KBM-7 (cell line): ENCODE data around the gene B3GAT2.

Experiments used
- DNase-seq: peaks from one replicate; pipeline ENCODE4 v3.0.0-alpha.2; 2015
- in situ Hi-C: fragments of 300-500 bp; cut with MboI; formaldehyde crosslinking; loops from 2 replicates; pipeline ENCODE4 v1.14.3; 2020; ENCODE audit warnings: low sequenced_read_pairs, low pct_unique_long_range_greater_than_20kb, mixed read lengths

B3GAT2 gene

GRCh38 chr6:70849348-70850069, 107.4 kb downstream of the B3GAT2 start:
- in situ Hi-C loops = no loop called here
- no peak for DNase-seq

- in situ Hi-C loops = no loop called here
- no peak for DNase-seq
These were observed 109.5 kb downstream of the B3GAT2 start for GRCh38 chr6:70847106-70848084.

DNA sequence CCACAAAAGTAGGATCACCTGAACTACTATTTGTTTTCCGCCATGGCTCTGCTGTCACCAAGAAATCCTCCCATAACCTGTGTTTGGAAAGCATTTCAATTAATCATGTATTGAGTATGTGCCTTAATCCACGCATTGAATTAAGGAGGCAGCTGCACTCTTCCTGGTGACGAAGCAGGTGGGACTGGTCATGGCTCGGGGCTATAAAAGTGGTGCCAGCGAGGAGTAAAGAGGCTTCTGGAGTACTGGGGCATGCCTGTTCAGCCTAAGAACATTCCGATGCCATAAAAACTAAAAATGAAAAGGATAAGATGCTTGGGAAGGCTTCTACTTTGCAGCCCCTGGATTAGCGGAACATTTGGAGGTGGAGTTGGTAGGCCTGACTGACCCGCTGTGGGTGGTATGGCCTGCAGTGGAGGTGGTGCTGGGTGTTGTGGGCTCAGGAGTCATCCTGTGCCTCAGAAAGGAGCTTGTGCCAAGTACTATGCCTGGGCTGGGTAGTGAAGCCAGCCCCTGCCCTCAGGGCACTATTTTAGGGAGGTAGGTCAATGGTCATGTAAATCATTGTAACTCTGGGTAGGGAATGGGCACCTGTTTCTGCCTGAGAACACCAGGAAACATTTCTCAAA, 110.5 kb downstream of the B3GAT2 start:
- no peak for DNase-seq
- in situ Hi-C loops = no loop called here

DNA sequence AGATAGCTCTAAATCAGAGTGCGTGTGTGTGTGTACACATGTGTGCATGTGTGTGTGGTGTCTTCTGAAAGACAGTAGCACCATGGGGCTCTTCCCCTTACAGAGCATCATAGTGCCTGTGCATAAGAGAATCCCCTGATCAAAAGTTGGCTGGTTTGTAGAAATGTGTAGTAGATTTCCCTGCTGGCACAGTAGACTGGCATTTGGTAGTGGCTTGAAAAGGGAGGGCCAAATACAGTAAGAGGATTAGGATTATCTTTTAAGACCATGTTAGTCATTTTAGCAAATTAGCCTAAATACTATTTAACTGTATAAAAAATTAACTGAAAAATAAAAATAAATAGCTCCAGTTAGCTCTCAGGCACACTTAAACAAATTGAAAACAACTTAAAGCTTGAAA, 112.6 kb downstream of the B3GAT2 start:
- no peak for DNase-seq
- in situ Hi-C loops = no loop called here

DNA sequence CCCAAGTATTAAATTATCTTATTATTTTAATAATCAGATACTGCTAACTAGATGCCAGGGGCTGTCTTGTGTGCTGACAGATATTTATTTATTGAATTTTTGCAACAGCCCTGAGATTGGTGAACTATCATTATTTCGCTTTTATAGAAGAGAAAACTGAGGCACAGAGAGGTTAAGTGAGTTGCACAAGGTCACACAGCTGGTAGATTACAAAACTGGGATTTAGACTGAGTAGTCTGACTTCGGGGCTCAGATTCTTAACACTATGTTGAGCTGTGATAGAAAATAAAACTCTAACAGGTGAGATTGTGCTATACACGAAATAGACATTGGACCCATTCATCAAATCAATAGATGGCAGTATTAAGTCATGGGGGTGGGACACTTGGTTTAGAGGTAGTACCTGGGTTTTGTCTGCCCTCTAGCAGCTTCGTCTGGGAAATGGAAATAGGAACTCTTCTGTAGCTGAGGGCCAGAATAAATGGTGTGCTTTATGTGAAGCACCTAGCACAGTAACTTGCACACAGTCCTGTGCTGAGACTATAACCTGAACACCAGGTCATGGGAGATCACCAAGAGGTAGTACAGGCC, 113.4 kb downstream of the B3GAT2 start:
- in situ Hi-C loops = no loop called here
- DNase-seq = no peak

- in situ Hi-C loops = no loop called here
- peak; percentile 51 for DNase-seq
These were observed 114.3 kb downstream of the B3GAT2 start for GRCh38 chr6:70842541-70842940.

DNA sequence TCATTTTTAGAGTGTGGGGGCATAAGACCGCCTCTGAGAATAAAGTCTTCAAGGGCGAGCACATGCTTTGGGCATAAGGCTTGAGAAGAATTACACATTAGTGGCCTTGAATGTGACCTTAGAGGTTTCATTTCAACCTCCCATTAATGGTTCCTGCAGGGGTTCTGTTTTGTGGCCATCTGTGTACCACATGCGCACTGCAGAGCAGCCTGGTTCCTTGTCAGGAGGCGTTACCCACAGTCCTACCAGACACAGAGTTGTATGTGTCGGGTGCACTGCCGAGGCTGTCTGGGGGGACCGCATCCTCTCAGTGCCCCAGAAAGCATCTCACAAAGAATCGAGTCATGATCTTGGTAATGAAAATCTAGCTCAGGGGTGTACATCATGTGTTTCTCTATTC, 115.7 kb downstream of the B3GAT2 start:
- in situ Hi-C loops = no loop called here
- no peak for DNase-seq

DNA sequence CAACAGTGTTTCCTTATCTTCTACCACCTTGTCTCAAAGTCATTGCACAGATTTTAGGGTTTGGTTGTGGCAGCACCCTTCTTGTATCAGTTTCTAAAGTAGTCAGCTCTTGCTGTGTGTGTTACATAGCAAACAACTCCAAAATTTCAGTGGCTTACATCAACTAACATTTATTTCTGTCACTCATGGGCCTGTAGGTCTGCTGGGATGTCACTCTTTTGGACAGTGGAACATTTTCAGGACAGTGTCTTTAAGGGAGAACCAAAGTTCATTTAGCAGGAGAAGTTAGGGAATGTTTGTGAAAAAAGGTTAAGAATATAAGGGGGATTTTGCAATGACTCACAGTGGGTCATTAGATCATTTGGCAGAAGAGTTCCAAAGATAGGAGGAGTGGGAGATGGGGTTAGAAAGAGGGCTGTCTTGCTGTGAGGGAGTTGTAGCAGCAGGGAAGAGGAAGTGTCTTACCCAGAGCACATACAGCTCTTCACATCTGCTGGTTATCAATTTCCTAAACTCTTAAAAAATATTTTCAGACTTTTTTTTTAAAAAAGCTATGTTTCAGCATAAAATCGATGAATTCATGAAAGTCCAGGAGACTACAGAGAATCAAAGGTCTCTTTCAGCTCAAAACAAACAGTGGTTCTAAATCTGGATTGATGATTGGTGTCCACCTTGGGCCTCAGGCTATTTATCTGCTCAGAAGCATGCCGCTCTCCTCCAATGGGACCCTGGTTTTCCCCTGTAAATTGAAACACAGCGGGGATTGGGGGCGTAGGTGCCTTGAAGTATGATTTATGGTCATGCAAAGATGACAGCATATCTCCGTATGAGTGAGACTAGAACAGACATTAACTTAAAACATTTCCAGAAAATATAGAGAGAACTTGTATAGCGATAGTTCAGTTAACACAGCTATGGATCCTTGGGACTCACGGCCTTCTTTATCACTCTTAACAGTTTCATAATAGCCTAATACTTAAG, 117.3 kb downstream of the B3GAT2 start:
- in situ Hi-C loops = no loop called here
- DNase-seq = peak; percentile 48

DNA sequence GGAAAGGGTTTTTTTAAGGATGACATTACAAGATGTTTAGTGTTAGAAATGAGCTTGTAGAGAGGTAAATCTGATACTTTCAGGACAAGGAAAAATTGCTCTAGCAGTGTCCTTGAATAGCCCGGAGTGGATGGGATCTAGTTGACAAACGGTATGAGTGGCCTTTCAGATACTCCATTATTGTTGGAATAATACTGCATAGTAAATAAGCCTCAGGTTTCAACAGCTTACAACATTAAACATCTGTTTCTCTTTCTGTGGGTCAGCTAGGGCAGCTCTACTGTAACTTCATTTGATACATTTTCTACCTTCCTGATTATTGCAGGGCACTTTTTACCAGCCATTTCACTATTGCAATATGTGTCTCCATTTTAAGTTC, 118.0 kb downstream of the B3GAT2 start:
- in situ Hi-C loops = no loop called here
- DNase-seq = no peak

DNA sequence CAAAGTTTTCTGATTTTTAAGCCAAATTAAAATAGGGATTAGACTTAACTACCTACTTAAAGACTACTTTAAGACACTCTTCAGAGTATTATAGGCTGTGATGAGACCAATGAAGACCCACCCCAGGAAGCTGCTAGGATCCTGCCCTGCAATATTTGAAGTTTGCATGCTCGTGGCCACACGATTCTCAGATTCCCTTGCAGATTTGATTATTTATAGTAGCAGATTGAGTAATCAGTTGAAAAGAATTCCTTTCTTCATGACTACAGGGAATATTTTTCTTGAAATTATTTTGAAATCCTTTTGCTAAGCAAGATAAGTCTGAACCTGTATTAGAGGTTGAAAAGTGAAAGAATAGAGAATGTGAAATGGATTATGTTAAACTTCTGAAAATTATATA, 122.3 kb downstream of the B3GAT2 start:
- DNase-seq = no peak
- in situ Hi-C loops = no loop called here

- in situ Hi-C loops = no loop called here
- no peak for DNase-seq
These were observed 125.4 kb downstream of the B3GAT2 start for GRCh38 chr6:70831427-70831826.

DNA sequence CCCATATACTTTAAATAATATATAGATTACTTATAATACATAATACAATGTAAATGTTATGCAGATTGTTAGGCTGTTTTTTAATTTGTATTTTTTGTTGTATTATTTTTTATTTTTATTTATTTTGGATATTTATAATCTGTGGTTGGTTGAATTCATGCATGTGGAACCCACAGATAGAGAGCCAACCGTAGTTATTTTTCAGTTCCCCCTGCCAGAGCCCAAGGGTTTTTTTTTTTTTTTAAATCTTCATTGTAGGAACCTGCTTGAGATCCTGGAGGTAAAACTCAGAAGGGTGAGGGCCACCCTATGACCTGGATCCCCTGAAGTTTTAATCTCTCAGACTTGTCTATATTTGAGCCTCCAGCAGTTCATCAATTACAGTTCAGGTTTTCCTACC, 133.2 kb downstream of the B3GAT2 start:
- no peak for DNase-seq
- in situ Hi-C loops = no loop called here

- in situ Hi-C loops = no loop called here
- DNase-seq = no peak
These were observed 135.1 kb downstream of the B3GAT2 start for GRCh38 chr6:70821751-70822150.

- DNase-seq = no peak
- in situ Hi-C loops = no loop called here
These were observed 136.1 kb downstream of the B3GAT2 start for GRCh38 chr6:70820778-70821177.

GRCh38 chr6:70819646-70820045, 137.2 kb downstream of the B3GAT2 start:
- in situ Hi-C loops = no loop called here
- no peak for DNase-seq

GRCh38 chr6:70813885-70814284, 143.0 kb downstream of the B3GAT2 start:
- no peak for DNase-seq
- in situ Hi-C loops = no loop called here

DNA sequence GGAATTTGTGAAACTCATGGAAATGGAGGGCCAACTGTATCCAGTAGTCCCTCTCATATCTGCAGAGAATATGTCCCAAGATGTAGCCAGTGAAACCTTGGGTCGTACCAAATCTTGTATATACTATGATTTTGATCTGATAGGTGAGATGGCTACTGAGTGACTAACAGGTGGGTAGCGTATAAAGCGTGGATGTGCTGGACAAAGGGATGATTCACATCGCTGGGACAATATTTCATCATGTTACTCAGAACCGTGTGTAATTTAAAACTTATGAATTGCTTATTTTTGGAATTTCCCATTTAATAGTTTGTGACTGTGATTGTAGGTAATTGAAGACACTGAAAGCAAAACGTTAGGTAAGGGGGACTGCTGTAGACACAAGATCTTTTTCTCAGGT, 145.1 kb downstream of the B3GAT2 start:
- no peak for DNase-seq
- in situ Hi-C loops = no loop called here
